SKM-1 (cell line): Measurements from ENCODE around the gene ADAMTS17.

ENCODE experiments used
- DNase-seq: peaks from one replicate; lab custom pipeline; 2025; ENCODE audit not compliant: unreplicated experiment; lab: John Stamatoyannopoulos, UW

Gene ADAMTS17

GRCh38 chr15:100005013-100005412 lies 336.8 kb downstream of the ADAMTS17 start:
- no peak for DNase-seq

DNA sequence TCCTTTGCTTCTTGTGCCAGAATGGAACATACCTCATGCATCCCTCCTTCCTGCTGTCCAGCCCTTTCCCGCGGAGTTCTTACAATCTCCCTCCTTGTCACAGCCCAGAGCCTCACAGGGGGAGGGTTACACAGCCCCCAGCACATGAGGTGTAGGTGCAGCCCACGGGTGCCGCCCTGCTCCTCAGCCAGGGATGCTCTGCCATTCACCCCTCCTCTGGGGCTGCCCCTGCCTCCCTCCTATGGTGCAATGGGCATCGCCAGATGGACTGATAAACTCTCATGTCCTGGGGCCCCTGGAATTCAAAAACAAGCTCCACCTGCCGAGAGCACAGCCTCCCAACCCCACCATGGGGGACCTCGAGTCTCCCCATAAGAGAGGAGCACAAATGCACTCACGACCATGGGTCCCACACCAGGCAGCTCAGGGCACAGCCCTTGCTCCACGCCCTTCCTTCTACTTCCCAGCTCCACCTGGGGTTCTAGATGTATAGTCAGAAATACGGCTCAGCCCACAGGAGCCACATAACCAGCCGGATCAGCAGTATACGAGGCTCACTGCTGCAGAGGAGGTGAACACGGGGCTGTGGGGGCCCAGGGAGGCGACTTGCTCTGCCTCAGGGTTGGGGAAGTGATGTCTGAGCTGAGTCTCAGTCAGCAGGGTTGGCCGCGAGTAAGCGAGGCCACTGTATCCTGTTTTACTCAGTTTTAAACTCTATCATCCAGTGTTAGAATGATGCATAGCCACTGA lies 338.8 kb downstream of the ADAMTS17 start:
- DNase-seq, result no peak

- no peak for DNase-seq
These were observed 339.6 kb downstream of the ADAMTS17 start for GRCh38 chr15:100002086-100002620.

- DNase-seq, result no peak
These were observed 340.4 kb downstream of the ADAMTS17 start for GRCh38 chr15:100001405-100001804.

DNA sequence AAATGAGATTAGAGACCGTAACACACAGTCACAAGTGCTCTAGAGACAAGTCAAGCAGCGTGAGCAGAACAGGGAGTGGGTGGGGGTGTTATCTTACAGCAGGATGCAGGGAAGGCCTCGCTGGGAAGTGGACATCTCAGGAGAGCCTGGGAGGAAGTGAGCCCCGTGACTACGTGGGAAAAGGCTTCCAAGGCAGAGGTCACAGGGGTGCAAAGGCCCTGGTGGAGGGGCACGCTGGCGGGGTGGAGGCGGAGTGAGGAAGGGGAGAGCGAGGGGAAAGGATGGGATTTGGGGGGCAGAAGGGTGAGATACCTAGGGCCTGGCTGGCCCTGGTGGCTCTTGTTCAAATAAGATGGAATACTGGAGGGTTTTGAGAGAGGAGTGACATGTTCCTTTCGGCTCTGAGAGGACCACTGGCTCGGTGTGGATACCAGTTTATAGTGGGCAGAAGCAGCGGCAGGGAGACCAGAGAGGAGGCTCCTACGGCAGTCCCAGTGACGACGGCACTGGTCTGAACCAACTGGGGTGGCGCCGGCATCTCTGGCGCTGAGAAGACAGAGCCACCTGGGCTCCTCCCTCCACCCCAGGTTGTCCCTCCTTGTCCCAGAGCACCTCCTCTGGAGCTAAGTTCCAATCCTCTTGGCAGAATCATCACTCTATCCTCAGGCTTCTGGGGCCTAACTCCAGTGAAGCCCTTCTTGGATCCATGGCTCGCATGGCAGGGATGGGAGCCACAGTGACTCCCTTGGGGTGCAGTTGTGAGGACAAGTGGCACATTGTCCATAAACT lies 342.3 kb downstream of the ADAMTS17 start:
- DNase-seq, result no peak

- DNase-seq, result no peak
These were observed 343.1 kb downstream of the ADAMTS17 start for GRCh38 chr15:99998661-99999101.

GRCh38 chr15:99997112-99997651 lies 344.6 kb downstream of the ADAMTS17 start:
- DNase-seq, result no peak

- no peak for DNase-seq
These were observed 345.1 kb downstream of the ADAMTS17 start for GRCh38 chr15:99996660-99997059.

GRCh38 chr15:99995543-99995942 lies 346.2 kb downstream of the ADAMTS17 start:
- DNase-seq, result no peak

GRCh38 chr15:99994849-99995248 lies 346.9 kb downstream of the ADAMTS17 start:
- DNase-seq, result no peak

- no peak for DNase-seq
These were observed 348.1 kb downstream of the ADAMTS17 start for GRCh38 chr15:99993681-99994131.

DNA sequence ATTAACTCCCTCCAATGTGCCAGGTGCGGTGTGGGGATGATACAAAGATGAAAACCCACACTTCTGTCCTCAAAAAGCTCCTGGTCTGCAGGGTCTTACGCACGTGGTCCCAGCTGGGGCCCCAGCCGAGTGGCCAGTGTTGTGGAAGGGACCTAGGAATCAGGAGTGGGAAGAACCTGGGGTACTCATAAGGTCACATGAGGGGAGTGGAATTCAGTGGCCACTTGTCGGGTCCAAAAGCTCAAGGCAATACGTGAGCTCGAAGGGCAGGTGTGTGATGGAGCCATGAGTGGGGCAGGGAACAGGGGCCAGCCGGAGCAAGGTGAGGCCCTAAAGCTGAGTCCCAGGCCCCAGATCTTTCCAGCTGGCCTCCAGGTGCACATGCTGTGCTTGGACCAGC lies 348.5 kb downstream of the ADAMTS17 start:
- DNase-seq, result no peak

DNA sequence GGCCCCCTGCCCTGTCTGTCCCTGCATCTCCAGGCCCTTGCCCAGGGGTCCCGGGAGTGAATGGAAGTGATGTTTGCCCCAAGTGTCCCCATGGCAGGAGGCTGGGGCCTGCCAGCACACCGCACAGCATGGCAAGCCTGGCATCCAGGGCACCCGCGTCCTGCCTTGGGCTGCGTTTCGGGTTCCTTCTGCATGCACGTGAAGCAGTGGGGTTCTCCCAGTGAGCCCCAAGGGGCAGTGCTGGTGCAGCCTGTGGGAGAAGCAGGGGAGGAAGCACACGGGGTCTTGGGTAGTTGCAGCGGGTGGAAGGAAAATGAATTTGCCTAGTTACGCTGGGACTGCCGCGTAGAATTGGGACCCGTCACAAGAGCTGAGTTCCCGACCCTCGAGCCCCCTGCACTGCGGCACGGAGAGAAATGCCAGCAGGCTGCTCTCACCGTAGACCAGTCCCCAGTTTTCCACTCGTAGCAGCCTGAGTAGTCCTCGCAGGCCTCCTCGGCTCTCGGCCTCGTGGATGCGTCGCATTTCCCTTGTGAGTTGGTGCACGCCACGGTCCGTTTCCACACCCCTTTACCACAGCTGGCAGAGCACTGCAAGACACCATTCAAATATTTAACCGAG lies 349.1 kb downstream of the ADAMTS17 start:
- no peak for DNase-seq

DNA sequence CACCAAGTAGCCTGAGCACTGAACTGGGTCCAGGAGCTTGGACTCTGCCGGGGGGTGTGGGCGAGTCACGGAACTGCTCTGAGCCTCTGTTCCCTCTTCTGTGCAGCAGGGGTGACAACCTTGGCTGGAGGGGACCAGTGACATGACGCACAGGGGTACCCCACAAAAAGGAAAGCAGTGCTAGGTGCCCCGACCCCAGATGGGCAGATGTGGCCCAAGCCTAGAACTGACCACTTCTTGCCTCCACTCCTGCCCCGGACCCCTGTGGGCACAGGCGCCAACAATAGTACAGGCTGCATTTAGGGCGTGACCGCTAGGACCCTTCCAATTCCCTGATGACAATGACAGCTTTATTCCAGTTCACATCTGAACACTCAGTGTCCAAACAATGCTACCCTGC lies 352.7 kb downstream of the ADAMTS17 start:
- DNase-seq, result no peak

- DNase-seq, result no peak
These were observed 354.1 kb downstream of the ADAMTS17 start for GRCh38 chr15:99987701-99988100.

- no peak for DNase-seq
These were observed 354.7 kb downstream of the ADAMTS17 start for GRCh38 chr15:99987119-99987506.

GRCh38 chr15:99986297-99987118 lies 355.3 kb downstream of the ADAMTS17 start:
- DNase-seq, result peak; percentile 88

- no peak for DNase-seq
These were observed 355.9 kb downstream of the ADAMTS17 start for GRCh38 chr15:99985878-99986277.

- no peak for DNase-seq
These were observed 357.1 kb downstream of the ADAMTS17 start for GRCh38 chr15:99984491-99985243.

DNA sequence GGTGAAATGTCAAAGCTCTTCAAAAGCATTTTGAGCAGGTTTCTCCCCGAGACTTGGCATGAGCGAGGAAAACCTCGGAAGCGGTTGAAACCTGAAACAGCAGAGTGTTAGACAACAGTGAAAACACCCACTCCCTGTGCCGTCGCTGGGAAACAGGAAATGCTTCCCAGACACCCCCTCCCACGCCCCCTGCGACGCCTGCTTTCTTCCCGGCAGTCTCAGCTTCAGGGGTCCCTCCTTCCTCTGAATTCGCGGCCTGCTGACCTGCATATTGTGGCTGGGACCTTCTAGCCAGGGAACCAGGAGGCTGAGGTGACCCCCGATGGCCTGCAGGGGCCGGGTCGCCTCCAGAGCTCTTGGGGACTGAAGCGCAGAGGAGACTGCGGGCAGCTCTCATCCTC lies 357.9 kb downstream of the ADAMTS17 start:
- DNase-seq, result no peak
